Neuronal stem cell (in vitro differentiated cells): ENCODE measurements around the gene TMEM87B.
A peak's percentile ranks its signal among the peaks of the same experiment; 100 is the strongest.

Source experiments
- DNase-seq: peaks from one replicate; pipeline ENCODE4 v3.0.0-alpha.2; 2013; ENCODE audit warnings: low spot score
- H2AFZ ChIP-seq: one replicate; pipeline ENCODE4 v1.6.1; 2013; ENCODE audit warnings: mild to moderate bottlenecking, low read length, inconsistent platforms
- H2AK5ac ChIP-seq: 2 replicates; pipeline ENCODE4 v1.6.1; 2013; ENCODE audit warnings: low read depth, mild to moderate bottlenecking, inconsistent platforms, low read length, moderate library complexity, mixed read lengths
- H2BK120ac ChIP-seq: 2 replicates; pipeline ENCODE4 v1.6.1; 2013; ENCODE audit warnings: low read depth, mild to moderate bottlenecking, inconsistent platforms, low read length, moderate library complexity, mixed read lengths
- H2BK12ac ChIP-seq: one replicate; pipeline ENCODE4 v1.6.1; 2013; ENCODE audit warnings: low read length, inconsistent platforms
- H2BK15ac ChIP-seq: 2 replicates; pipeline ENCODE4 v1.6.1; 2013; ENCODE audit warnings: mild to moderate bottlenecking, low read length, inconsistent platforms, mixed read lengths
- H2BK5ac ChIP-seq: one replicate; pipeline ENCODE4 v1.6.1; 2013; ENCODE audit warnings: inconsistent platforms, mild to moderate bottlenecking, low read length, moderate library complexity
- H3K14ac ChIP-seq: one replicate; pipeline ENCODE4 v1.6.1; 2013; ENCODE audit warnings: low read length, inconsistent platforms
- H3K18ac ChIP-seq: 2 replicates; pipeline ENCODE4 v1.6.1; 2013; ENCODE audit warnings: low read length, inconsistent platforms
- H3K23ac ChIP-seq: 2 replicates; pipeline ENCODE4 v1.6.1; 2013; ENCODE audit warnings: low read depth, mild to moderate bottlenecking, mixed read lengths, low read length, inconsistent platforms; ENCODE audit not compliant: poor library complexity
- H3K27ac ChIP-seq: replicated peaks from 3 replicates; pipeline ENCODE4 v1.5.1; 2013; ENCODE audit warnings: low read length, inconsistent platforms
- H3K27me3 ChIP-seq, 3 experiments: 2 replicates each; pipeline ENCODE4 v1.6.1; 2013; ENCODE audit warnings: low read length in 3 of 3, mild to moderate bottlenecking in 2 of 3, inconsistent platforms in 1 of 3, low read depth in 1 of 3, mixed read lengths in 1 of 3, moderate library complexity in 1 of 3; ENCODE audit not compliant: control insufficient read depth in 3 of 3, insufficient read depth in 3 of 3
- H3K36me3 ChIP-seq, 2 donors: replicated peaks in 1 of 2; 2 replicates each; pipeline ENCODE4 v1.6.1; 2013; ENCODE audit warnings: low read length in 2 of 2; ENCODE audit not compliant: control insufficient read depth in 2 of 2, insufficient read depth in 2 of 2
- H3K4ac ChIP-seq: 2 replicates; pipeline ENCODE4 v1.6.1; 2013; ENCODE audit warnings: inconsistent platforms, mild to moderate bottlenecking, low read length, moderate library complexity
- H3K4me1 ChIP-seq, 2 donors: 1 replicate in 1 of 2; 2 replicates in 1 of 2; pipeline ENCODE4 v1.6.1; 2013; ENCODE audit warnings: low read length in 2 of 2, low read depth in 1 of 2; ENCODE audit not compliant: control insufficient read depth in 2 of 2, insufficient read depth in 1 of 2
- H3K4me2 ChIP-seq: one replicate; pipeline ENCODE4 v1.6.1; 2013; ENCODE audit warnings: mild to moderate bottlenecking, low read length, inconsistent platforms; ENCODE audit not compliant: insufficient read depth, poor library complexity, severe bottlenecking
- H3K4me3 ChIP-seq, 2 donors: 2 replicates each; pipeline ENCODE4 v1.5.1; 2013; ENCODE audit warnings: low read length in 2 of 2, mild to moderate bottlenecking in 2 of 2, inconsistent platforms in 1 of 2, moderate library complexity in 1 of 2
- H3K79me1 ChIP-seq: one replicate; pipeline ENCODE4 v1.6.1; 2013; ENCODE audit warnings: low read depth, mild to moderate bottlenecking, inconsistent platforms, low read length, moderate library complexity
- H3K9ac ChIP-seq: one replicate; pipeline ENCODE4 v1.6.1; 2013; ENCODE audit warnings: mild to moderate bottlenecking, low read depth, low read length, inconsistent platforms; ENCODE audit not compliant: poor library complexity
- H3K9me3 ChIP-seq, 2 donors: replicated peaks in 1 of 2; 2 replicates each; pipeline versions ENCODE3 to v1.6.1; 2013; ENCODE audit warnings: low read length in 2 of 2, mild to moderate bottlenecking in 2 of 2, inconsistent platforms in 1 of 2, low read depth in 1 of 2, mixed read lengths in 1 of 2, moderate library complexity in 1 of 2; ENCODE audit not compliant: control insufficient read depth in 2 of 2, insufficient read depth in 1 of 2
- H4K8ac ChIP-seq: one replicate; pipeline ENCODE4 v1.6.1; 2013; ENCODE audit warnings: low read depth, mild to moderate bottlenecking, inconsistent platforms, low read length, moderate library complexity
- H4K91ac ChIP-seq: one replicate; pipeline ENCODE4 v1.6.1; 2013; ENCODE audit warnings: low read length, low read depth, mild to moderate bottlenecking, inconsistent platforms; ENCODE audit not compliant: poor library complexity
- WGBS, 2 donors: extraction: QIAGEN DNeasy Blood & Tissue Kit; methylation state at CpG; one replicate each; pipeline ENCODE4 v1.1.7; 2013; ENCODE audit warnings: missing lambda C conversion rate in 2 of 2, mixed read lengths in 1 of 2; ENCODE audit not compliant: insufficient read length in 2 of 2, insufficient replicate concordance in 1 of 2; ENCODE audit errors: extremely low coverage in 2 of 2; 5-methylcytosine and 5-hydroxymethylcytosine counted together

Gene TMEM87B

DNA sequence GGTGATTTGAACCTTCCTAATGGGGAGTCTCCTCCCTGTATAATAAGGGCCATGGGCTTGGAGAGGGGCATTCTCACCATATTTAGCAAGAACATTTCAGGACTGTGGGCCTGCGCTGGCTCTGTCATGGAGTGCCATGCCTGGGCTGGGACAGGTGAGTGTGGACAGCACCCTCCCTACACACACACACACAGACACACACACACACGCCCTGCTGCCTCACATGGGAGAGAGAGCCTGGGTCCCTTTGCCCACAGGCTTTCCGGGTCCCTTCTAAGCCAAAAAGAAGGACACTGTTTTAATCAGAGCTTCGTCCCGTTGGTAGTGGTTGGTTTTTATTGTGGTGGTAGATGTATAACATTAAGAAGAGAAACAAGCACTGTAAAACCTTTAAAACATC, 31.4 kb upstream of the TMEM87B start:
- H2BK120ac ChIP-seq: no peak overlapping the region
- no peak overlapping the region for H2BK15ac ChIP-seq
- no peak overlapping the region for H3K4me3 ChIP-seq
- H3K9ac ChIP-seq: no peak overlapping the region
- no peak overlapping the region for H4K91ac ChIP-seq
- peaks cover 0 to 4% of the 10 kb centered on the region in 2 donors for H3K4me1 ChIP-seq
- H3K79me1 ChIP-seq: no peaks in the 10 kb centered on the region
- no peak overlapping the region for H2BK12ac ChIP-seq
- no peak overlapping the region for H3K18ac ChIP-seq
- peak overlapping the region; percentile 72 for H3K14ac ChIP-seq
- H3K36me3 ChIP-seq: peaks cover 0 to 2% of the 10 kb centered on the region in 2 donors
- H2BK5ac ChIP-seq: no peak overlapping the region
- H3K4ac ChIP-seq: no peak overlapping the region
- no peak overlapping the region for H3K27ac ChIP-seq
- no CpG with 5 or more reads among the region's 5 CpGs for WGBS, 2 donors
- H2AK5ac ChIP-seq: no peak overlapping the region
- H3K4me2 ChIP-seq: no peak overlapping the region
- no peak for DNase-seq
- H4K8ac ChIP-seq: no peak overlapping the region
- H3K23ac ChIP-seq: no peak overlapping the region
- H2AFZ ChIP-seq: no peak overlapping the region
- no peaks in the 10 kb centered on the region for H3K9me3 ChIP-seq
- no peaks in the 10 kb centered on the region for H3K27me3 ChIP-seq

DNA sequence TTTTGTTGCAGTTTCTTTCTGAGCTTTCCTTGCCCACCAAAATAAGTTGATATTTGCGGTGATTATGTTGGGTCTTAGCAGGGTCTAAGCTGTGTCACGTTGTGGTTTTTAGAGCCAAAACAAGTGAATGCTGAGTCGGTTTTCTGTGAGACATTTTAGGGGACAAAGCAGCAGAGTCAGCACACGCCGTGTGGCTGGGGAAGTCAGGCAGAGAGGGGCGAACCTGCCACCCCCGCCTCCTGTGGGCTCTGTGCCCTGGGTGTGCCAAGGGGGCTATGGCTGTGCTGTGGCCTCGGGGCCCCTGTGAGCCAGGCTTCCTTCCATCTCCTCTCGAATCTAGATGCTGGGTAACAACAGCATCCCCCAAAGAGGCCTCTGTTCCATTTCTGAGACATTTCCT, 30.8 kb upstream of the TMEM87B start:
- H3K4me1 ChIP-seq: peaks cover 0 to 4% of the 10 kb centered on the region in 2 donors
- H2BK5ac ChIP-seq: no peak overlapping the region
- no peak overlapping the region for H4K8ac ChIP-seq
- no peak overlapping the region for H3K23ac ChIP-seq
- H3K79me1 ChIP-seq: no peaks in the 10 kb centered on the region
- H4K91ac ChIP-seq: no peak overlapping the region
- H3K14ac ChIP-seq: no peak overlapping the region
- no CpG with 5 or more reads among the region's 9 CpGs for WGBS, 2 donors
- no peak overlapping the region for H2AK5ac ChIP-seq
- H2BK15ac ChIP-seq: no peak overlapping the region
- DNase-seq: no peak
- no peak overlapping the region for H3K4ac ChIP-seq
- H2BK12ac ChIP-seq: no peak overlapping the region
- H3K9me3 ChIP-seq: no peaks in the 10 kb centered on the region
- no peak overlapping the region for H3K18ac ChIP-seq
- H2BK120ac ChIP-seq: no peak overlapping the region
- H3K36me3 ChIP-seq: peaks cover 0 to 2% of the 10 kb centered on the region in 2 donors
- no peak overlapping the region for H3K9ac ChIP-seq
- no peak overlapping the region for H3K4me2 ChIP-seq
- no peaks in the 10 kb centered on the region for H3K27me3 ChIP-seq
- no peak overlapping the region for H2AFZ ChIP-seq
- H3K27ac ChIP-seq: no peak overlapping the region
- H3K4me3 ChIP-seq: no peak overlapping the region

DNA sequence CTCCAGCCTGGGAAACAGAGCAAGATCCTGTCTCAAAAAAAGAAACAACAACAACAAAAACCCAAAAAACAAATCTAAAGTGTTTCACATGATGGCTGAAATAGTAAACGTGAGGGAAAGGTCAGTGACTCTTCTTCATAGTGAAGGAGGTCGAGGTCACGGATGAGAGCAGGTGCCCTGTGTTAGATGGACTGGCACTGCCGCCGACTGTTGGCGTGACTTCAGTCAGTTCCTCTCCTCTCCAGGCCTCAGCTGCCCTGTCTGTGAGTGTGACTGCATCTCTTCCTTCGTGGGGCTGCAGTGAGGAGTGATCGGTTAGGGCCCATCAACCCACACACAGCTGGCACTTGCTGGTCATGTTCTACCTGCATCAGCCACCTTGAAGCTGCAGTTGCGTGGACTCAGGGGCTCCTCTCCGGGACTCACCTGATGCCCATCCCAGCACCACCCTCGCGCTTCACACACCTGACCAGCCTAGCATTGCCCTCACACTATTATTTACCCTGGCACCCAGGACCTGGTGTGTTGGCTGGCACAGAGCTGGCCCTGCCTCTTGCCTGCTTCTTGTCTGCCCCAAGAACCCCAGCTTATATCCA, 30.1 kb upstream of the TMEM87B start:
- no peak overlapping the region for H3K27ac ChIP-seq
- no peak for DNase-seq
- WGBS, 2 donors: no CpG with 5 or more reads among the region's 12 CpGs

DNA sequence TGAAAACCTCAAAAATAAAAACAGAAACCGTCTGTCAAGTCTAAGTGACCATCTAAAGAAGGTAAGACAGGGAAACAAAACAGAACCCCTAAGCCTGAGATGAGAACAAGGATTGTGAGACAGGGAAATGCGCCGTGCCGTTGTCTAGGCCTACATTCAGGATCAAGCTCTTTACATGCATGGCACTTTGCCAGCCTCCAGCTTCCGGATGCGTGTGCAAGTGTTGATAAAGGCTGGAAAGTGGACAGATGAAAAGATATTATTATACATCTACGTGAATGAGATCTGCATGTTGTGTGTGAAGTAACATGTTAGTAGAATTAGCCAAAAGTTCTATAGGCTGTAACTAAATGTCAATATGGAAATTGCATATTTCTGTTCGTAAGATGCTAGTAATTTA, 28.6 kb upstream of the TMEM87B start:
- Histone ChIP-seq H3K4me1 (peaks cover 1 to 2% of the 10 kb centered on the region in 2 donors), H3K23ac (no peak overlapping the region), H3K9me3 (no peaks in the 10 kb centered on the region), H2BK5ac (no peak overlapping the region), H3K18ac (no peak overlapping the region), H3K36me3 (peaks cover 0 to 2% of the 10 kb centered on the region in 2 donors), H3K4me2 (no peak overlapping the region), H2AK5ac (no peak overlapping the region), H3K4ac (no peak overlapping the region), H2AFZ (no peak overlapping the region), H3K9ac (no peak overlapping the region), H2BK120ac (no peak overlapping the region), H3K79me1 (no peaks in the 10 kb centered on the region), H3K27ac (no peak overlapping the region), H3K4me3 (no peak overlapping the region), H2BK12ac (no peak overlapping the region), H4K91ac (no peak overlapping the region), H2BK15ac (no peak overlapping the region), H3K27me3 (no peaks in the 10 kb centered on the region), H4K8ac (no peak overlapping the region), H3K14ac (no peak overlapping the region)
- no peak for DNase-seq
- no CpG with 5 or more reads among the region's 8 CpGs for WGBS, 2 donors

More for the DNA sequence above, 30.1 kb upstream of the TMEM87B start:
- peak overlapping the region; percentile 58 for H2BK5ac ChIP-seq
- no peak overlapping the region for H2BK12ac ChIP-seq
- peak overlapping the region; percentile 46 for H3K23ac ChIP-seq
- no peak overlapping the region for H3K4me2 ChIP-seq
- no peaks in the 10 kb centered on the region for H3K27me3 ChIP-seq
- peak overlapping the region; percentile 24 for H3K9ac ChIP-seq
- H3K14ac ChIP-seq: peak overlapping the region; percentile 67
- H2BK120ac ChIP-seq: no peak overlapping the region
- H3K4ac ChIP-seq: no peak overlapping the region
- no peak overlapping the region for H3K4me3 ChIP-seq
- no peak overlapping the region for H2AK5ac ChIP-seq
- H3K79me1 ChIP-seq: no peaks in the 10 kb centered on the region
- H3K9me3 ChIP-seq: no peaks in the 10 kb centered on the region
- no peak overlapping the region for H4K91ac ChIP-seq
- H3K36me3 ChIP-seq: peaks cover 0 to 2% of the 10 kb centered on the region in 2 donors
- H2BK15ac ChIP-seq: no peak overlapping the region
- no peak overlapping the region for H4K8ac ChIP-seq
- H3K4me1 ChIP-seq: no peaks in the 10 kb centered on the region
- H3K18ac ChIP-seq: no peak overlapping the region
- no peak overlapping the region for H2AFZ ChIP-seq
